Measurements from ENCODE around the gene ZBTB7C.

Gene ZBTB7C

DNA sequence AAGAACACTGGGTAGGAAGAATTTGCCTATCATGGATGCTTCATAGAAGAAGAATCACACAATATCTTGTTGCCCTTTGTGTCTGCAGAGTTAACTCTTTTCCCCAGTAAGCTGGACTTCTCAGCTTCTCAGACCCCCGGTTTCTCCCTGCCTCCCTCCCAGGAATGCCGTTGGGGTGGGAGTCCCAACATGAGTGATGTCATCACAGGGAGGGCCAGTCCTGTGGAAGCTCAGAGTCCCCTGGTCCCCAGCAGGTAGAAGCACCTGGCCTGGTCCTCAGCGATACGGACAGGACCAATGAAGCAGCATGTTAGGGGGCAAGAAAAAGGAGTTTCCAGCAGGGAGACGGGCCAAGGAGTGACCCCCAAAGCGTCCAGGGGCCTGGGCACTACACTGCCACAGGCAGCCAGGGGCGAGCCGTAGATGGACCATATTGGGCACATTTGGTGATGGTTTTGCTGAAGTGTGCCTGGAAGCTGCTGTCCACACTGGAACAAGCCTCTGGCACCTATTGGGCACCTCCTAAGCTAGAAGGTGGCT, 242.8 kb downstream of the ZBTB7C start:
- TF ChIP-seq, protein P1, sequence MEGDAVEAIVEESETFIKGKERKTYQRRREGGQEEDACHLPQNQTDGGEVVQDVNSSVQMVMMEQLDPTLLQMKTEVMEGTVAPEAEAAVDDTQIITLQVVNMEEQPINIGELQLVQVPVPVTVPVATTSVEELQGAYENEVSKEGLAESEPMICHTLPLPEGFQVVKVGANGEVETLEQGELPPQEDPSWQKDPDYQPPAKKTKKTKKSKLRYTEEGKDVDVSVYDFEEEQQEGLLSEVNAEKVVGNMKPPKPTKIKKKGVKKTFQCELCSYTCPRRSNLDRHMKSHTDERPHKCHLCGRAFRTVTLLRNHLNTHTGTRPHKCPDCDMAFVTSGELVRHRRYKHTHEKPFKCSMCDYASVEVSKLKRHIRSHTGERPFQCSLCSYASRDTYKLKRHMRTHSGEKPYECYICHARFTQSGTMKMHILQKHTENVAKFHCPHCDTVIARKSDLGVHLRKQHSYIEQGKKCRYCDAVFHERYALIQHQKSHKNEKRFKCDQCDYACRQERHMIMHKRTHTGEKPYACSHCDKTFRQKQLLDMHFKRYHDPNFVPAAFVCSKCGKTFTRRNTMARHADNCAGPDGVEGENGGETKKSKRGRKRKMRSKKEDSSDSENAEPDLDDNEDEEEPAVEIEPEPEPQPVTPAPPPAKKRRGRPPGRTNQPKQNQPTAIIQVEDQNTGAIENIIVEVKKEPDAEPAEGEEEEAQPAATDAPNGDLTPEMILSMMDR (IDR thresholded peaks at IDR 0.05; ENCODE audit: extremely low read depth, missing control alignments): no peak
- no peak for DNase-seq (ENCODE audit: low spot score)

GRCh38 chr18:48165111-48165866, 243.9 kb downstream of the ZBTB7C start:
- TF ChIP-seq, protein P1 (IDR thresholded peaks at IDR 0.05; ENCODE audit: extremely low read depth, missing control alignments): no peak
- no peak for DNase-seq (ENCODE audit: low spot score)

GRCh38 chr18:48164701-48165100, 244.5 kb downstream of the ZBTB7C start:
- TF ChIP-seq, protein P1 (IDR thresholded peaks at IDR 0.05; ENCODE audit: extremely low read depth, missing control alignments): no peak
- no peak for DNase-seq (ENCODE audit: low spot score)

- DNase-seq (ENCODE audit: low spot score): no peak
- TF ChIP-seq, protein P1 (IDR thresholded peaks at IDR 0.05; ENCODE audit: extremely low read depth, missing control alignments): no peak
These were observed 245.1 kb downstream of the ZBTB7C start for GRCh38 chr18:48164116-48164515.

- TF ChIP-seq, protein P1 (IDR thresholded peaks at IDR 0.05; ENCODE audit: extremely low read depth, missing control alignments): no peak
- no peak for DNase-seq (ENCODE audit: low spot score)
These were observed 245.5 kb downstream of the ZBTB7C start for GRCh38 chr18:48163738-48164115.

- DNase-seq (ENCODE audit: low spot score): no peak
- TF ChIP-seq, protein P1 (IDR thresholded peaks at IDR 0.05; ENCODE audit: extremely low read depth, missing control alignments): no peak
These were observed 246.0 kb downstream of the ZBTB7C start for GRCh38 chr18:48162956-48163737.
